ENCODE results near the gene STX3.
"Not testable (repeated sequence)": the region's sequence is repeated elsewhere in the genome, so short reads cannot be mapped to it uniquely, and the experiment has no call there.

STX3 gene

GRCh38 chr11:59787255-59787588 lies 32.0 kb downstream of the STX3 start:
- H3K4me3 ChIP-seq (ENCODE audit: low read depth, low read length), result no peak overlapping the region

GRCh38 chr11:59787816-59788215 lies 32.6 kb downstream of the STX3 start:
- H3K4me3 ChIP-seq (ENCODE audit: low read depth, low read length), result no peak overlapping the region

GRCh38 chr11:59791639-59792038 lies 36.5 kb downstream of the STX3 start:
- no peak overlapping the region for H3K4me3 ChIP-seq (ENCODE audit: low read depth, low read length)

GRCh38 chr11:59792507-59792906 lies 37.3 kb downstream of the STX3 start:
- no peak overlapping the region for H3K4me3 ChIP-seq (ENCODE audit: low read depth, low read length)

GRCh38 chr11:59794417-59794816 lies 39.2 kb downstream of the STX3 start:
- no peak overlapping the region for H3K4me3 ChIP-seq (ENCODE audit: low read depth, low read length)

DNA sequence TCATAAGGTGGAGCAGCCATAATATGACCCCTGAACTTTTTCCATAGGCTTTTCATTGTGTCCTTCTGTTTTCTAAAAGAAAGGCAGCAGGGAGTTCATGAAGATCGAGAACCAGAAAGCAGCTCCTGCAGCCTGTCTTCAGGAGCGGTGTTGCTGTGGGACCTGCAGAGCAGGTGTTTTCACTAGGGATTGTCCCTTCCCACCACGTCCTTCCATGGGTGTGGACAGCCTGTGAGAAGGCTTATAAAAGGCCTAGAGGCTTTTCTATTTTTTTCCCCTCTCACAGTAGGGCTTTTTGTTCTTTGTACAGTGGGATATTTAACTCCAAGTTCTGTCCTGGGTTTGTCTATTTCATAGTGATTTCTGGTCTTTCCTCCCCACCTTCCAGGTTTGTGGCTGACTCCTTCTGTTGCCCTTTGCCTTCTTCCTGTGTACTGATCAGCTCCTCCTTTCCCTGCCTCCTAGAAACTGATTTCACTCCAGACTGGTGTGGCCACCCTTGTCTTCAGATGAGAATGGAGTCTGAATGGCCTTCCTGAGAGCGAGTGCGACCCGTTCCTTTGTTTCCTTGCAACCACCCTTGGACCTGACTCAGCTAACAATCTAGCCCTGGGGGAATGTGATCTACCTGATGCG lies 45.3 kb downstream of the STX3 start:
- H3K4me3 ChIP-seq (ENCODE audit: low read depth, low read length), result no peak overlapping the region

- H3K4me3 ChIP-seq (ENCODE audit: low read depth, low read length), result no peak overlapping the region
These were observed 46.1 kb downstream of the STX3 start for GRCh38 chr11:59801160-59801706.

GRCh38 chr11:59801981-59802638 lies 46.9 kb downstream of the STX3 start:
- H3K4me3 ChIP-seq (ENCODE audit: low read depth, low read length), result no peak overlapping the region

GRCh38 chr11:59802639-59803176 lies 47.5 kb downstream of the STX3 start:
- no peak overlapping the region for H3K4me3 ChIP-seq (ENCODE audit: low read depth, low read length)

DNA sequence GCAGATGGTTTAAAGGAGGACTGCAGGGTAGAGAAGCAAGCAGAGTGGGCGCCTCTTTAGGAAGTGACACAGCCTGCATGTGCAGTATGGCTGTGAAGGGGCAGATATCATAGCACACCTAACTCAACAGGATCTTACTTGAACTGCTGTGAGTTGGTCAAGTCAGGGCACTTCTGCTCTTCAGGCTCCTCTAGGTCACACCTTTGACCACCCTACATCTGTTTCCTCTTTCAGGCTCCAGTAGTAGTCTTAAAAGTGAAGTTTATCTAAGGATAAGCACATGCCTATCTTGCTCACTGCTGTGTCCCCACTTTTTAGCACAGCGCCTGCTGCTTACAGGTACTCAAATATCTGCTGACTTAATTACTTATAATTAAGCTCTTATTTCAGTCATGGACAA lies 48.9 kb downstream of the STX3 start:
- H3K4me3 ChIP-seq (ENCODE audit: low read depth, low read length), result no peak overlapping the region

- no peak overlapping the region for H3K4me3 ChIP-seq (ENCODE audit: low read depth, low read length)
These were observed 52.0 kb downstream of the STX3 start for GRCh38 chr11:59807047-59807610.

GRCh38 chr11:59810189-59810910 lies 55.2 kb downstream of the STX3 start, which contains the start of gene MRPL16:
Gene MRPL16 (minus strand): TSS chr11:59810778. CDS start chr11:59810658, 120 bp downstream.
- peak within 1 kb of the TSS; percentile 96 for H3K4me3 ChIP-seq (ENCODE audit: low read depth, low read length)

GRCh38 chr11:59810911-59811259 lies 55.7 kb downstream of the STX3 start:
- no peak overlapping the region for H3K4me3 ChIP-seq (ENCODE audit: low read depth, low read length)

DNA sequence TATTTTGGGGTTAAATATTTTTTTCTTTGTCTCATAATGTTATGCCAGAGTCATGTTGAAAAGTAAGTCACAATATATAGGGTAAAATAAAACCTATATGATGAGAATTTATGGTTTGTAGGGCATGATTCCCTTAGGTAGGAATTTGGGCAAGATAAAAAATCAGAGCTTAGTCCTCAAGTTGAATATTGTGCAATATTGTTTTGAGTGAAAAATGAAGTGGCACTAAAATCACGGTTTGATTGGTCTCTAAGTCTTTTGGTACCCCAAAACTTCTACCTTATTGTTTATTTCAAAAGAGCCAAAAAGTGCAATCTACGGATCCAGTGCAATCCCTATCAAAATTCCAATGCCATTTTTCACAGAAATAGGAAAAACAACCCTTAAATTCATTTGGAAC lies 57.0 kb downstream of the STX3 start:
- no peak overlapping the region for H3K4me3 ChIP-seq (ENCODE audit: low read depth, low read length)

GRCh38 chr11:59813364-59813763 lies 58.2 kb downstream of the STX3 start:
- no peak overlapping the region for H3K4me3 ChIP-seq (ENCODE audit: low read depth, low read length)

DNA sequence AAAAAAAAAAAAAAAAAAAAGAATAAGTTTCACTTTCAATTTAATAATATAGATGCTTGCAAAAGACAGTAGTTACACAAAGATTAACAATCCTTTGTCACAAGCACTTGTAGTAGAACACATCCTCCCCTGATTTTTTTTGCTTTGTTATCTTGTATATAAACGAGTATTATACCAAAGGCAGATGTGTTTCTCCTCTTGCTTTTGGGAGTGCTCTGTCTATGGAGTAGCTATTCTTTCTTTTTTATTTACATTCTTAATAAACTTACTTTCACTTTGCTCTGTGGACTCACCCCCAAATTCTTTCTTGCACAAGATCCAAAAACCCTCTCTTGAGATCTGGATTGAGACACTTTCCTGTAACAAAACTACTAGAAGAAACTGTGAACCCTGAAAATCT lies 58.8 kb downstream of the STX3 start:
- H3K4me3 ChIP-seq (ENCODE audit: low read depth, low read length), result no peak overlapping the region

DNA sequence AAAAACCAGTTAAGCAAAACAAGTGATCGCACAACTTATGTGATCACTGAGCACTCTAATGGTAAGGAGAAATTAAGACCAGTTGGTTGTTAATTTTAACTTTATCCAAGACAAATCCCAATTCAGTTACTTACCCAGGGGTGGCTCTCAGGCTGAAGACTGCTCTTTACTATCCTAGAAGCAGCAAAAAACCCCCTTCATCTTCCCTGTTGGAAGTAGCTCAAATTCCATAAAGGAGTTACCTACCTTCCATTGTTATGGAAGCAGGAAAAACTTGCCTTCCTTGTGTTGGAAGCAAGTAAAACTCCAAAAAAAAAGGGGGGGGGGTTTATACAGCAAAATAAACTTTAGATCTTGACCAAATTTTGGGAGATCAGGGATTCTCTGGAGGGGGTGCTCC lies 60.6 kb downstream of the STX3 start:
- peak overlapping the region; percentile 5 for H3K4me3 ChIP-seq (ENCODE audit: low read depth, low read length)

DNA sequence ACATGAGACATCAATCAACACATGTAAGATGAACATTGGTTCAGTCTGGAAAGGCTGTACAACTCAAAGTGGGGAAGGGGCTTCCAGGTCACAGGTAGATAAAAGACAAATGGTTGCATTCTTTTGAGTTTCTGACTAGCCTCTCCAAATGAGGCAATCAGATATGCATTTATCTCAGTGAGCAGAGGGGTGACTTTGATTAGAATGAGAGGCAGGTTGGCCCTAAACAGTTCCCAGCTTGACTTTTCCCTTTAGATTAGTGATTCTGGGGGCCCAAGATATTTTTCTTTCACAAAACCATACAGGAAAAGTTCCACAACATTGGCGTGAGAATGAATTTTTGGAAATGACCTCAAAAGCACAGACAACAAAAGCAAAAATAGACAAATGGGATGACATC lies 61.3 kb downstream of the STX3 start:
- not testable (repeated sequence) for H3K4me3 ChIP-seq (ENCODE audit: low read depth, low read length)

DNA sequence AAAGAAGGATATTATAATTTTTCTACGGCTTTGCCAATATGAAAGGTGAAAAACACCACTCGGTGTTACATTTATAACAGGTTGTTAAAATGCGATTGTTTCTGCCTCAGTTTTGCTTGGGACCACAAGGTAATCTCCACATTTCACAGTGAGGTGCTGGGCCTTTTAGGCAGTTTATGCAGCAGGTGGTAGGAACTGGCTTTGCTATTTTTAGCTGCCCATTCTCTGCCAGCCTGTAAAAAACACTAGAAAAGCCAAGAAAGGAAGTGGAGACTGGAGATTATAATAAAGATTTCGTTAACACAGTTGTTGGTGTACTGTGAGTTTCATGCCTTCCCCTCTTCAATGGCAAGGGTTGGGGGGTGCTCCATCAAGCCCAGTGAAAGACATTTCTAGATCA lies 63.4 kb downstream of the STX3 start:
- H3K4me3 ChIP-seq (ENCODE audit: low read depth, low read length), result no peak overlapping the region

GRCh38 chr11:59822989-59823566 lies 67.9 kb downstream of the STX3 start:
- no peak overlapping the region for H3K4me3 ChIP-seq (ENCODE audit: low read depth, low read length)

DNA sequence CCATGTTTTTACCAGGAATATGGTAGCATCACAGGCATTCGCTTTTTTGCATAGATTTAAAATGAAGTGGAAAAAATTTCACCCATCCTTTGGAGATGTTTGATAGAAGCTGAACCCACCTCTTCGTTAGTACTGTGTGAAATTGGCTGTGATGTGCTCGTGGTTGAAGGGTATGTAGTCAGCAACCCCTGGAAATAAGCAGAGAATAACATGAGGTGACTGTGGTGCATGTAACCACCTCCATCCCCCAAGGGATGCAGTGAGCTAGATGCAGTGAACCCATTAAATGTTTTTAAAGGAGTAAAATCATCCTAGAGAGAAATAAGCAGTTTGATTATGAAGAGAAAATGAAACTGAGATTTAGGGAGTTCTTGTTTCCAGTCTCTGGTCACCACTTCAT lies 74.2 kb downstream of the STX3 start:
- H3K4me3 ChIP-seq (ENCODE audit: low read depth, low read length), result no peak overlapping the region

Data from iPS-11a (cell line).